HepG2 (cell line): ENCODE measurements around the gene JAGN1. TPM values are rescaled to one million over a fixed set of nuclear protein-coding genes. Genes with fewer than 3 reads are reported as not detected.

Experiments
- AGO1 ChIP-seq: fragments of 200-400 bp; formaldehyde crosslinking; IDR thresholded peaks from 2 replicates; pipeline ENCODE4 v1.6.1; 2017; ENCODE audit warnings: mild to moderate bottlenecking, low read depth, low read length, moderate library complexity; ENCODE audit not compliant: poor library complexity, severe bottlenecking
- ATF2 ChIP-seq: sonication (generic); formaldehyde crosslinking; IDR thresholded peaks from 2 replicates; pipeline ENCODE4 v1.4.0; 2020; ENCODE audit warnings: missing genetic modification reagents
- CHCHD3 ChIP-seq: sonication (generic); formaldehyde crosslinking; IDR thresholded peaks from 2 replicates; pipeline ENCODE4 v1.8.0; 2022; ENCODE audit warnings: mild to moderate bottlenecking, missing genetic modification reagents, moderate library complexity
- EED ChIP-seq: sonication (generic); formaldehyde crosslinking; IDR thresholded peaks from 2 replicates; pipeline ENCODE4 v1.5.0; 2020; ENCODE audit warnings: mild to moderate bottlenecking, missing genetic modification reagents
- NR2C2 ChIP-seq: sonication (generic); formaldehyde crosslinking; IDR thresholded peaks from 2 replicates; pipeline ENCODE4 v1.4.0; 2020; ENCODE audit warnings: missing genetic modification reagents, mild to moderate bottlenecking, moderate library complexity, borderline replicate concordance
- ZBTB49 ChIP-seq: sonication (generic); formaldehyde crosslinking; IDR thresholded peaks from 2 replicates; pipeline ENCODE4 v1.4.0; 2020; ENCODE audit warnings: missing genetic modification reagents, borderline replicate concordance
- ZFP36 ChIP-seq: fragments of 150-350 bp; IDR thresholded peaks from 2 replicates; pipeline ENCODE4 v1.6.1; 2018; ENCODE audit warnings: borderline replicate concordance, low read length, low read depth; ENCODE audit not compliant: partially characterized antibody
- ZNF558 ChIP-seq: sonication (generic); formaldehyde crosslinking; IDR thresholded peaks from 2 replicates; pipeline ENCODE4 v1.9.0; 2022; ENCODE audit warnings: mild to moderate bottlenecking, missing genetic modification reagents, borderline replicate concordance
- ZNF563 ChIP-seq: sonication (generic); formaldehyde crosslinking; IDR thresholded peaks from 2 replicates; pipeline ENCODE4 v1.8.0; 2022; ENCODE audit warnings: mild to moderate bottlenecking, moderate library complexity, missing genetic modification reagents
- ZNF607 ChIP-seq: sonication (generic); formaldehyde crosslinking; IDR thresholded peaks from 2 replicates; pipeline ENCODE4 v1.5.1; 2020; ENCODE audit warnings: missing genetic modification reagents, mild to moderate bottlenecking, borderline replicate concordance
- ZNF7 ChIP-seq: IDR thresholded peaks from 2 replicates; pipeline ENCODE4 v1.6.1; 2016; ENCODE audit warnings: missing biosample characterization, missing genetic modification reagents
- ZNF710 ChIP-seq: sonication (generic); formaldehyde crosslinking; IDR thresholded peaks from 2 replicates; pipeline ENCODE4 v1.5.0; 2020; ENCODE audit warnings: mild to moderate bottlenecking, missing genetic modification reagents, borderline replicate concordance
- polyA plus RNA-seq, 8 experiments: library from polyadenylated mRNA; depleted of rRNA in 3 of 8; stranded (reverse) in 7 of 8; unstranded in 1 of 8; fragments of >200 nt; fragmentation: Illumina TruSeq in 4 of 8; extraction: Trizol in 4 of 8; gene quantifications; 2 replicates each; pipeline versions ENCODE4 v1.2.1 to v1.2.3, GENCODE V29; 2011 to 2016; ENCODE audit warnings: low read depth in 4 of 8, missing spikeins in 1 of 8, mixed read lengths in 1 of 8; ENCODE audit not compliant: insufficient read depth in 1 of 8
- total RNA-seq, 5 experiments: library from RNA; depleted of rRNA; stranded (reverse); fragments of >200 nt; fragmentation: Illumina TruSeq; extraction: Trizol; gene quantifications; 2 replicates each; pipeline ENCODE4 v1.2.3, GENCODE V29; 2016; ENCODE audit warnings: low read depth in 1 of 5
- TF ChIP-seq, protein P1 (sequence below): sonication (generic); formaldehyde crosslinking; IDR thresholded peaks from 2 replicates; pipeline ENCODE4 v1.4.0; 2020; ENCODE audit warnings: missing genetic modification reagents
- TF ChIP-seq, protein P2 (sequence below): sonication (generic); formaldehyde crosslinking; IDR thresholded peaks from 2 replicates; pipeline ENCODE4 v1.4.0; 2020; ENCODE audit warnings: missing genetic modification reagents, borderline replicate concordance

Gene JAGN1
- total and polyA plus RNA-seq, 2 of the 13 experiments (the other 11 are each of a cell fraction or from before 2014, with no cell fraction given) = 49.9 to 50.9 TPM

DNA sequence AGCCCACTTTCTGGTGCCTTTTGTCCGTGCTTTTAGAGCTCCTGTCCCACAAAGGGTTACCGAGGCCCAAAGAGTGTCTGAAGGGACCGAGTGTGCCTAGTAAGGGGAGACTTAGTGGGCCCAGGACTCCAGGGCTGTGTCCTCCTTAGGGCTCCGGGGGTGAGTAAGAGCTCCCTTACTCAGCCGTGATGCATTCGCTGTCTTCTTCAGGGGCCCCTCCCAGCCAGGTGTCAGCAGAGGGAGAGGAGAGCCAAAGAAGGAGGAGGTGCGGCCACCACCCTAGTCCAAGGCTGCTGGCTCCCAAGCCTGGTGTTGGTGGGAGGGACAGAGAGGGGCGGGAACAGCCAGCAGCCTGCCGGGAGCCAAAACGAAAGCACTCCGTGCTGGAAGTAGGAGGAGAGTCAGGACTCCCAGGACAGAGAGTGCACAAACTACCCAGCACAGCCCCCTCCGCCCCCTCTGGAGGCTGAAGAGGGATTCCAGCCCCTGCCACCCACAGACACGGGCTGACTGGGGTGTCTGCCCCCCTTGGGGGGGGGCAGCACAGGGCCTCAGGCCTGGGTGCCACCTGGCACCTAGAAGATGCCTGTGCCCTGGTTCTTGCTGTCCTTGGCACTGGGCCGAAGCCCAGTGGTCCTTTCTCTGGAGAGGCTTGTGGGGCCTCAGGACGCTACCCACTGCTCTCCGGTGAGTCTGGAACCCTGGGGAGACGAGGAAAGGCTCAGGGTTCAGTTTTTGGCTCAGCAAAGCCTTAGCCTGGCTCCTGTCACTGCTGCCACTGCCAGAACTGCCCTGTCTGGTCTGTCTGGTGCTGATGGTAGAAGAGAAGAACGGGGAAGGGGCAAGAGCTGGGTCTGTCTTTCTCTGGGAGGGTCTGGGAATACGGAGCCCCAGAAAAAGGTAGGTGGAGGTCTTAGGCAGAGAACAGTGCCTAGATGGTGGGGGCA lies 26.6 kb downstream of the JAGN1 start, which contains the start of gene IL17RC (continued):
- TF ChIP-seq ATF2 (CRISPR knock-in tag) = peak; percentile 23; the same call in 1 of the 2 replicates
- TF ChIP-seq EED (CRISPR knock-in tag) = peak; percentile 57; the same call in 1 of the 2 replicates
- no peak for TF ChIP-seq ZBTB49 (CRISPR knock-in tag)
- no peak; the same call in 1 of the 2 replicates for TF ChIP-seq ZNF710
- no peak for TF ChIP-seq ZNF7
- TF ChIP-seq, protein P1, sequence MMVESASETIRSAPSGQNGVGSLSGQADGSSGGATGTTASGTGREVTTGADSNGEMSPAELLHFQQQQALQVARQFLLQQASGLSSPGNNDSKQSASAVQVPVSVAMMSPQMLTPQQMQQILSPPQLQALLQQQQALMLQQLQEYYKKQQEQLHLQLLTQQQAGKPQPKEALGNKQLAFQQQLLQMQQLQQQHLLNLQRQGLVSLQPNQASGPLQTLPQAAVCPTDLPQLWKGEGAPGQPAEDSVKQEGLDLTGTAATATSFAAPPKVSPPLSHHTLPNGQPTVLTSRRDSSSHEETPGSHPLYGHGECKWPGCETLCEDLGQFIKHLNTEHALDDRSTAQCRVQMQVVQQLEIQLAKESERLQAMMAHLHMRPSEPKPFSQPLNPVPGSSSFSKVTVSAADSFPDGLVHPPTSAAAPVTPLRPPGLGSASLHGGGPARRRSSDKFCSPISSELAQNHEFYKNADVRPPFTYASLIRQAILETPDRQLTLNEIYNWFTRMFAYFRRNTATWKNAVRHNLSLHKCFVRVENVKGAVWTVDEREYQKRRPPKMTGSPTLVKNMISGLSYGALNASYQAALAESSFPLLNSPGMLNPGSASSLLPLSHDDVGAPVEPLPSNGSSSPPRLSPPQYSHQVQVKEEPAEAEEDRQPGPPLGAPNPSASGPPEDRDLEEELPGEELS = peak; percentile 21; the same call in 1 of the 2 replicates
- TF ChIP-seq, protein P2, sequence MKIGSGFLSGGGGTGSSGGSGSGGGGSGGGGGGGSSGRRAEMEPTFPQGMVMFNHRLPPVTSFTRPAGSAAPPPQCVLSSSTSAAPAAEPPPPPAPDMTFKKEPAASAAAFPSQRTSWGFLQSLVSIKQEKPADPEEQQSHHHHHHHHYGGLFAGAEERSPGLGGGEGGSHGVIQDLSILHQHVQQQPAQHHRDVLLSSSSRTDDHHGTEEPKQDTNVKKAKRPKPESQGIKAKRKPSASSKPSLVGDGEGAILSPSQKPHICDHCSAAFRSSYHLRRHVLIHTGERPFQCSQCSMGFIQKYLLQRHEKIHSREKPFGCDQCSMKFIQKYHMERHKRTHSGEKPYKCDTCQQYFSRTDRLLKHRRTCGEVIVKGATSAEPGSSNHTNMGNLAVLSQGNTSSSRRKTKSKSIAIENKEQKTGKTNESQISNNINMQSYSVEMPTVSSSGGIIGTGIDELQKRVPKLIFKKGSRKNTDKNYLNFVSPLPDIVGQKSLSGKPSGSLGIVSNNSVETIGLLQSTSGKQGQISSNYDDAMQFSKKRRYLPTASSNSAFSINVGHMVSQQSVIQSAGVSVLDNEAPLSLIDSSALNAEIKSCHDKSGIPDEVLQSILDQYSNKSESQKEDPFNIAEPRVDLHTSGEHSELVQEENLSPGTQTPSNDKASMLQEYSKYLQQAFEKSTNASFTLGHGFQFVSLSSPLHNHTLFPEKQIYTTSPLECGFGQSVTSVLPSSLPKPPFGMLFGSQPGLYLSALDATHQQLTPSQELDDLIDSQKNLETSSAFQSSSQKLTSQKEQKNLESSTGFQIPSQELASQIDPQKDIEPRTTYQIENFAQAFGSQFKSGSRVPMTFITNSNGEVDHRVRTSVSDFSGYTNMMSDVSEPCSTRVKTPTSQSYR (CRISPR knock-in tag) = no peak
- TF ChIP-seq ZNF607 (CRISPR knock-in tag) = no peak
- no peak for TF ChIP-seq ZNF563 (CRISPR knock-in tag)
- TF ChIP-seq AGO1 = peak; percentile 88
- TF ChIP-seq NR2C2 = no peak
- TF ChIP-seq CHCHD3 (CRISPR knock-in tag) = no peak
- no peak for TF ChIP-seq ZFP36
- no peak for TF ChIP-seq ZNF558 (CRISPR knock-in tag)
